Suprapubic skin (tissue), 4 donors: ENCODE measurements around the gene SLC29A3. TPM values are rescaled to one million over a fixed set of nuclear protein-coding genes. Genes with fewer than 3 reads are reported as not detected.

Source experiments
- DNase-seq, 2 donors: peaks; one replicate each; pipeline ENCODE4 v3.0.0-alpha.2; 2019; ENCODE audit warnings: low spot score in 2 of 2
- H3K27ac ChIP-seq: fragments of 200-600 bp; sonication (generic); one replicate; pipeline ENCODE4 v1.5.1; 2019
- H3K27me3 ChIP-seq: fragments of 200-600 bp; sonication (generic); one replicate; pipeline ENCODE4 v1.5.1; 2019
- H3K36me3 ChIP-seq: fragments of 200-600 bp; sonication (generic); one replicate; pipeline ENCODE4 v1.5.1; 2019
- H3K4me1 ChIP-seq: fragments of 200-600 bp; sonication (generic); one replicate; pipeline ENCODE4 v1.5.1; 2019
- H3K4me3 ChIP-seq: fragments of 200-600 bp; sonication (generic); one replicate; pipeline ENCODE4 v1.5.1; 2019; ENCODE audit warnings: mild to moderate bottlenecking
- H3K9me3 ChIP-seq: fragments of 200-600 bp; sonication (generic); one replicate; pipeline ENCODE4 v1.5.1; 2019
- CTCF ChIP-seq, 2 donors: fragments of 200-600 bp in 1 of 2; fragments of 450-650 bp in 1 of 2; sonication (generic) in 1 of 2; IDR thresholded peaks; one replicate each; pipeline ENCODE4 v1.5.1; 2016 to 2019; ENCODE audit warnings: antibody characterized with exemption in 2 of 2, mild to moderate bottlenecking in 1 of 2, moderate library complexity in 1 of 2
- EP300 ChIP-seq: sonication (generic); formaldehyde crosslinking; IDR thresholded peaks from one replicate; pipeline ENCODE4 v1.6.1; 2017; ENCODE audit warnings: antibody characterized with exemption
- POLR2A ChIP-seq, 2 donors: fragments of 450-650 bp; IDR thresholded peaks; one replicate each; pipeline ENCODE4 v1.6.1; 2017; ENCODE audit warnings: antibody characterized with exemption in 2 of 2, mild to moderate bottlenecking in 2 of 2, moderate library complexity in 2 of 2
- POLR2AphosphoS5 ChIP-seq, 3 donors: sonication (generic); formaldehyde crosslinking; IDR thresholded peaks; one replicate each; pipeline ENCODE4 v1.6.1; 2017; ENCODE audit warnings: antibody characterized with exemption in 3 of 3
- WGBS: methylation state at CpG from one replicate; pipeline ENCODE4 v1.1.5; 2018; 5-methylcytosine and 5-hydroxymethylcytosine counted together
- total RNA-seq, 4 donors: library from RNA; depleted of rRNA; stranded (reverse); fragments of >200 nt; gene quantifications; one replicate each; pipeline ENCODE4 v1.1.0, GENCODE V29; 2016

SLC29A3 gene
- total RNA-seq, 4 donors from 2014 or later, result 1.3 to 2.8 (median 2.2) TPM

GRCh38 chr10:71379118-71379766 lies 60.2 kb downstream of the SLC29A3 start:
- H3K9me3 ChIP-seq, result no peaks in the 10 kb centered on the region
- peaks cover 21% of the 10 kb centered on the region for H3K4me1 ChIP-seq
- 74% methylated on average over 3 of the region's 3 CpGs for WGBS
- H3K4me3 ChIP-seq, result no peak overlapping the region
- no peak for DNase-seq
- no peaks in the 10 kb centered on the region for H3K27me3 ChIP-seq
- H3K27ac ChIP-seq, result no peak overlapping the region
- TF ChIP-seq EP300 (no peak), POLR2AphosphoS5 (IDR thresholded peaks at IDR 0.05) (no peak), CTCF (IDR thresholded peaks at IDR 0.05) (no peak), POLR2A (IDR thresholded peaks at IDR 0.05) (no peak)
- no peaks in the 10 kb centered on the region for H3K36me3 ChIP-seq

GRCh38 chr10:71380841-71381240 lies 61.8 kb downstream of the SLC29A3 start:
- 23% methylated on average over 1 of the region's 1 CpG for WGBS
- TF ChIP-seq POLR2A (IDR thresholded peaks at IDR 0.05), result no peak
- TF ChIP-seq CTCF (IDR thresholded peaks at IDR 0.05), result no peak
- TF ChIP-seq EP300, result no peak
- no peak for TF ChIP-seq POLR2AphosphoS5 (IDR thresholded peaks at IDR 0.05)
- no peaks in the 10 kb centered on the region for H3K9me3 ChIP-seq
- no peaks in the 10 kb centered on the region for H3K27me3 ChIP-seq
- no peak for DNase-seq
- H3K4me3 ChIP-seq, result no peak overlapping the region
- no peaks in the 10 kb centered on the region for H3K36me3 ChIP-seq
- no peak overlapping the region for H3K27ac ChIP-seq
- peaks cover 21% of the 10 kb centered on the region for H3K4me1 ChIP-seq

- Histone ChIP-seq H3K9me3 (no peaks in the 10 kb centered on the region), H3K27ac (no peak overlapping the region), H3K36me3 (no peaks in the 10 kb centered on the region), H3K4me1 (peaks cover 19% of the 10 kb centered on the region), H3K4me3 (no peak overlapping the region), H3K27me3 (no peaks in the 10 kb centered on the region)
- no peak for DNase-seq
- WGBS, result 98% methylated on average over 3 of the region's 3 CpGs
- no peak for TF ChIP-seq CTCF (IDR thresholded peaks at IDR 0.05)
- TF ChIP-seq EP300, result no peak
- no peak for TF ChIP-seq POLR2AphosphoS5 (IDR thresholded peaks at IDR 0.05)
- TF ChIP-seq POLR2A (IDR thresholded peaks at IDR 0.05), result no peak
Measured at GRCh38 chr10:71381611-71382010, 62.6 kb downstream of the SLC29A3 start.

GRCh38 chr10:71382028-71382427 lies 63.0 kb downstream of the SLC29A3 start:
- no peaks in the 10 kb centered on the region for H3K27me3 ChIP-seq
- DNase-seq, result no peak
- H3K4me1 ChIP-seq, result peaks cover 15% of the 10 kb centered on the region
- H3K9me3 ChIP-seq, result no peaks in the 10 kb centered on the region
- WGBS, result 84% methylated on average over 2 of the region's 2 CpGs
- TF ChIP-seq POLR2AphosphoS5 (IDR thresholded peaks at IDR 0.05), result no peak
- TF ChIP-seq CTCF (IDR thresholded peaks at IDR 0.05), result no peak
- no peak for TF ChIP-seq EP300
- TF ChIP-seq POLR2A (IDR thresholded peaks at IDR 0.05), result no peak
- no peaks in the 10 kb centered on the region for H3K36me3 ChIP-seq
- H3K4me3 ChIP-seq, result no peak overlapping the region
- H3K27ac ChIP-seq, result no peak overlapping the region

GRCh38 chr10:71382757-71383156 lies 63.7 kb downstream of the SLC29A3 start:
- TF ChIP-seq EP300 (no peak), CTCF (IDR thresholded peaks at IDR 0.05) (no peak)
- no peaks in the 10 kb centered on the region for H3K36me3 ChIP-seq

More at GRCh38 chr10:71382757-71383156, 63.7 kb downstream of the SLC29A3 start:
- Histone ChIP-seq H3K9me3 (no peaks in the 10 kb centered on the region), H3K27me3 (no peaks in the 10 kb centered on the region), H3K27ac (no peak overlapping the region), H3K4me3 (no peak overlapping the region), H3K4me1 (peaks cover 8% of the 10 kb centered on the region)
- DNase-seq, result no peak
- WGBS, result 100% methylated on average over 1 of the region's 1 CpG
